K562 (cell line): ENCODE data around the gene CDH16. TPM values are rescaled to one million over a fixed set of nuclear protein-coding genes. Genes with fewer than 3 reads are reported as not detected.
A peak's percentile ranks its signal among the peaks of the same experiment; 100 is the strongest.

Experiments used
- ATAC-seq: fragments of 200-7000 bp; cut with Tn5 transposase; 3 replicates; pipeline ENCODE4 v1.9.1; 2020; ENCODE audit warnings: moderate library complexity
- BruUV-seq: library from RNA; stranded (reverse); fragments of 400-500 nt; replicated peaks from 2 replicates; lab custom pipeline; 2021; lab: Mats Ljungman, UMichigan
- CTCF ChIA-PET: fragments of 300-600 bp; formaldehyde crosslinking; extraction: SDS; loops from one replicate; lab custom pipeline; 2021; ENCODE audit warnings: low intra/inter-chr PET ratio; lab: Yijun Ruan, JAX
- POLR2A ChIA-PET: fragments of 300-600, 350-650 bp; sonication (Branson Sonifier 250); formaldehyde crosslinking; extraction: SDS; loops from one replicate; lab custom pipeline; 2021; ENCODE audit warnings: antibody characterized with exemption, inconsistent platforms; lab: Yijun Ruan, JAX
- DNase-seq, 4 experiments: peaks; one replicate each; pipeline versions ENCODE4 v3.0.0 to v3.0.0-alpha.2; 2011 to 2018; ENCODE audit warnings: low spot score in 3 of 4, mixed read lengths in 3 of 4; ENCODE audit errors: extremely low read depth in 1 of 4
- FAIRE-seq: peaks from 2 replicates; lab custom pipeline; 2011; peaks lifted over from hg19 to GRCh38; lab: Jason Lieb, UNC
- H2AFZ ChIP-seq: 2 replicates; pipeline ENCODE4 v1.6.0; 2011; ENCODE audit warnings: low read depth, low read length, control low read depth, inconsistent platforms
- H3K27ac ChIP-seq: fragments of 200-600 bp; 3 replicates; pipeline ENCODE4 v1.8.0; 2011; ENCODE audit warnings: low read depth, mild to moderate bottlenecking, control low read depth, inconsistent platforms, low read length, moderate library complexity, mixed read lengths; ENCODE audit errors: extremely low read depth
- H3K27me3 ChIP-seq, 2 experiments: fragments of 300-600 bp in 1 of 2; 2 replicates in 1 of 2; 3 replicates in 1 of 2; pipeline versions ENCODE4 v1.6.0 to v1.8.0; 2011; ENCODE audit warnings: inconsistent platforms in 2 of 2, low read length in 2 of 2, mild to moderate bottlenecking in 1 of 2, mixed read lengths in 1 of 2, moderate library complexity in 1 of 2; ENCODE audit not compliant: control insufficient read depth in 2 of 2, insufficient read depth in 2 of 2
- H3K36me3 ChIP-seq: fragments of 300-600 bp; 3 replicates; pipeline ENCODE4 v1.8.0; 2011; ENCODE audit warnings: mild to moderate bottlenecking, low read length, inconsistent platforms; ENCODE audit not compliant: control insufficient read depth, insufficient read depth
- H3K4me1 ChIP-seq, 2 experiments: fragments of 200-600 bp in 1 of 2; replicated peaks in 1 of 2; 2 replicates in 1 of 2; 3 replicates in 1 of 2; pipeline versions ENCODE4 v1.5.1 to v1.8.0; 2011; ENCODE audit warnings: inconsistent platforms in 2 of 2, low read length in 2 of 2, mild to moderate bottlenecking in 1 of 2, mixed read lengths in 1 of 2, moderate library complexity in 1 of 2; ENCODE audit not compliant: control insufficient read depth in 2 of 2, insufficient read depth in 2 of 2
- H3K4me2 ChIP-seq: 2 replicates; pipeline ENCODE4 v1.6.1; 2011; ENCODE audit warnings: low read length, control low read depth, inconsistent platforms, mixed read lengths; ENCODE audit not compliant: insufficient read depth
- H3K4me3 ChIP-seq: fragments of 200-600 bp; sonication (generic), shearing (Covaris generic); 2 replicates; pipeline ENCODE4 v1.5.1; 2016; ENCODE audit warnings: control low read depth, inconsistent platforms
- H3K79me2 ChIP-seq: fragments of 200-600 bp; 3 replicates; pipeline ENCODE4 v1.8.0; 2011; ENCODE audit warnings: low read length, inconsistent platforms; ENCODE audit not compliant: control insufficient read depth, insufficient read depth
- H3K9ac ChIP-seq, 2 experiments: 2 replicates each; pipeline versions ENCODE4 v1.6.0 to v1.6.1; 2011; ENCODE audit warnings: low read depth in 2 of 2, low read length in 2 of 2, control low read depth in 1 of 2, inconsistent platforms in 1 of 2, mild to moderate bottlenecking in 1 of 2, mixed read lengths in 1 of 2; ENCODE audit not compliant: insufficient read depth in 1 of 2
- H3K9me1 ChIP-seq: one replicate; pipeline ENCODE4 v1.6.0; 2011; ENCODE audit warnings: inconsistent platforms, mild to moderate bottlenecking, low read length, moderate library complexity; ENCODE audit not compliant: control insufficient read depth, insufficient read depth
- H3K9me3 ChIP-seq: replicated peaks from 2 replicates; pipeline ENCODE4 v1.5.1; 2011; ENCODE audit warnings: low read depth, low read length, inconsistent platforms; ENCODE audit not compliant: control insufficient read depth, insufficient read depth
- H4K20me1 ChIP-seq: replicated peaks from 2 replicates; pipeline ENCODE4 v1.6.1; 2011; ENCODE audit warnings: low read length, inconsistent platforms, mixed read lengths; ENCODE audit not compliant: control insufficient read depth, insufficient read depth
- ATF7 ChIP-seq: fragments of 450-650 bp; IDR thresholded peaks from 2 replicates; pipeline ENCODE4 v1.7.1; 2014; ENCODE audit warnings: mild to moderate bottlenecking, moderate library complexity
- CBFB ChIP-seq: sonication (generic); formaldehyde crosslinking; IDR thresholded peaks from 2 replicates; pipeline ENCODE4 v1.4.0; 2020; ENCODE audit warnings: mild to moderate bottlenecking, missing genetic modification reagents
- E2F6 ChIP-seq, 2 experiments: IDR thresholded peaks; 2 replicates each; pipeline ENCODE4 v1.6.1; 2011; ENCODE audit warnings: borderline replicate concordance in 1 of 2, control low read depth in 1 of 2, low read depth in 1 of 2, low read length in 1 of 2, mild to moderate bottlenecking in 1 of 2, mixed read lengths in 1 of 2, moderate library complexity in 1 of 2; ENCODE audit not compliant: insufficient read depth in 1 of 2, insufficient read length in 1 of 2, poor library complexity in 1 of 2, severe bottlenecking in 1 of 2; ENCODE audit errors: extremely low read depth in 1 of 2
- FOXJ2 ChIP-seq: fragments of 200-800 bp; sonication (Bioruptor generic); IDR thresholded peaks from 2 replicates; pipeline ENCODE4 v1.6.1; 2016; ENCODE audit warnings: missing genetic modification characterization, missing compliant biosample characterization
- FOXK2 ChIP-seq, 2 experiments: fragments of 450-650 bp; IDR thresholded peaks in 1 of 2; conservative IDR thresholded peaks in 1 of 2; 2 replicates each; pipeline ENCODE4 v1.6.1; 2016; ENCODE audit warnings: low read depth in 2 of 2, mild to moderate bottlenecking in 1 of 2
- GTF2F1 ChIP-seq: IDR thresholded peaks from 2 replicates; pipeline ENCODE4 v1.6.1; 2011; ENCODE audit warnings: low read depth, low read length, improper control_type of control experiment
- HDAC2 ChIP-seq: fragments of 450-650 bp; IDR thresholded peaks from 2 replicates; pipeline ENCODE4 v1.6.1; 2016; ENCODE audit warnings: mild to moderate bottlenecking
- L3MBTL2 ChIP-seq: fragments of 450-650 bp; IDR thresholded peaks from 2 replicates; pipeline ENCODE4 v1.6.1; 2016; ENCODE audit warnings: mild to moderate bottlenecking, moderate library complexity
- NCOA4 ChIP-seq: fragments of 450-650 bp; IDR thresholded peaks from 2 replicates; pipeline ENCODE4 v1.6.1; 2018; ENCODE audit warnings: mild to moderate bottlenecking; ENCODE audit not compliant: partially characterized antibody
- NFYB ChIP-seq: IDR thresholded peaks from 2 replicates; pipeline ENCODE4 v1.6.1; 2011; ENCODE audit warnings: mild to moderate bottlenecking, moderate library complexity; ENCODE audit not compliant: insufficient read length; ENCODE audit errors: extremely low read depth
- SIN3A ChIP-seq, 2 experiments: fragments of 150-350 bp in 1 of 2; IDR thresholded peaks; 2 replicates each; pipeline ENCODE4 v1.6.1; 2011 to 2016; ENCODE audit warnings: borderline replicate concordance in 2 of 2, low read depth in 2 of 2, low read length in 2 of 2, mild to moderate bottlenecking in 2 of 2, moderate library complexity in 2 of 2; ENCODE audit not compliant: control insufficient read depth in 1 of 2
- THRAP3 ChIP-seq: fragments of 450-650 bp; IDR thresholded peaks from 2 replicates; pipeline ENCODE4 v1.6.1; 2016; ENCODE audit warnings: mild to moderate bottlenecking, inconsistent platforms, borderline replicate concordance
- WGBS: fragments of 100-300 bp; shearing (Covaris generic); methylation state at CpG from one replicate; pipeline ENCODE4 v1.1.6; 2016; ENCODE audit warnings: low coverage, mixed read lengths; ENCODE audit not compliant: insufficient coverage; ENCODE audit errors: missing lambda C conversion rate; 5-methylcytosine and 5-hydroxymethylcytosine counted together
- in situ Hi-C: fragments of 300-500 bp; cut with MboI; formaldehyde crosslinking; loops from 4 replicates; pipeline ENCODE4 v1.15.0; 2018; ENCODE audit warnings: inconsistent platforms, mixed read lengths
- intact Hi-C: fragments of 100-400 bp; cut with micrococcal nuclease; formaldehyde crosslinking; loops from 2 replicates; pipeline ENCODE4 v1.14.2; 2022
- polyA plus RNA-seq, 8 experiments: library from polyadenylated mRNA; depleted of rRNA in 4 of 8; stranded (reverse) in 5 of 8; unstranded in 3 of 8; fragments of >200 nt; fragmentation: Nextera tagmentation in 2 of 8; fragmentation: Illumina TruSeq in 1 of 8; extraction: Ambion mirVana in 2 of 8; extraction: Trizol in 1 of 8; gene quantifications; 2 replicates each; pipeline versions ENCODE4 v1.2.1 to v1.2.3, GENCODE V29; 2011 to 2014; ENCODE audit warnings: inconsistent platforms in 1 of 8, missing spikeins in 1 of 8
- total RNA-seq, 7 experiments: library from RNA; depleted of rRNA in 6 of 7; stranded (reverse); fragments of >200 nt in 6 of 7; fragmentation: Illumina TruSeq in 2 of 7; extraction: Trizol in 2 of 7; gene quantifications; 2 replicates each; pipeline versions ENCODE4 v1.2.1 to v1.2.3, GENCODE V29; 2011 to 2021; ENCODE audit warnings: low replicate concordance in 1 of 7
- TF ChIP-seq, protein P1 (sequence below): fragments of 450-650 bp; IDR thresholded peaks from 2 replicates; pipeline ENCODE4 v1.6.1; 2016
- TF ChIP-seq, protein P2 (sequence below): fragments of 450-650 bp; IDR thresholded peaks from 2 replicates; pipeline ENCODE4 v1.6.1; 2016; ENCODE audit warnings: antibody characterized with exemption
- TF ChIP-seq, protein P3 (sequence below): fragments of 200-800 bp; sonication (Bioruptor generic); IDR thresholded peaks from 2 replicates; pipeline ENCODE4 v1.6.1; 2017; ENCODE audit warnings: missing genetic modification characterization, missing compliant biosample characterization

The CDH16 gene
- total and polyA plus RNA-seq, 9 of the 15 experiments (the other 6 are each of a cell fraction or from before 2014, with no cell fraction given), result not detected

DNA sequence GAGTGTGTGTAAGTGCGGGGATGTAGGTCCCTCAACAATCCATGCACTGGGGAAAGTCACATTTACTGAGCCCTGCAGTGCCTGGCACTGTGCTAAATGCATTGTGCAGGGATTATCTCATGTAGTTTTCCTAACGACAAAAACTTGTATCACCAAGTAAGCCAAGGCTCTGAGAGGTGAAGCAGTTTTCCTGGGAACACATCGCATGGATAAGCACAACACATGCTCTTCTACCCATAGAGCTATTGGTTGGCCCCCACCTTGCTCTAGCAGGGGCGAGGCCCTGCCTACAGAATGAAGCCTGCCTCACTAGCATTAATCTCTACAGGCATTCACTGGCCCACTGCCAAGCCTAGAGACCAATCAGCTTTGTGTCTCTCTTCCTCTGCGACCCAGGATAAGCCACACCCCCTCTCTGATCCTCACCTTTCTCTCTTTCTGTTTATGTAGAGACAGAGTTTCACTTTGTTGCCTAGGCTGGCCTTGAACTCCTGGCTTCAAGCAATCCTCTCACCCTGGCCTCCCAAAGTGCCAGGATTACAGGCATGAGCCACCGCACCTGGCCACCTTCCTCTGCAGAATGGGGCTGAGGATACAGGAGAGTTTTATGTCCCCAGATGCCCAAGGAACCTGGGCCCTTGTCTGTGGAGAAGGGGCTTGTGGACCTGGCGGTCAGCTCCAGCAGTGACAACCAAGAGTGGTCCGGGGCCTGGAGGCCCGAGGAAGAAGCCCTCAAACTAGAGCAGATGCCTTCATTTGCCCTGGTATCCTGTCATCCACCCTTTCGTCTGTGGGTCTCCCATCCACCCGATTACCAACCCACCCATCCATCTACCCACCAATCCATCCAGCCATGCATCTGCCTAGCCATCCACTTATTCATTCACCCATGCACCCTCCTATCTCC, 12.8 kb downstream of the CDH16 start:
- CTCF ChIA-PET, result no interaction called here
- peak overlapping the region in 1 of 2 experiments; percentile 80; a peak in 2 of 4 replicates for H3K9ac ChIP-seq
- no peaks in the 10 kb centered on the region for H3K79me2 ChIP-seq
- peak; percentile 90 to 96 (median 94) for DNase-seq
- FAIRE-seq, result peak; percentile 98
- no peaks in the 10 kb centered on the region for H3K9me1 ChIP-seq
- no peaks in the 10 kb centered on the region for H3K9me3 ChIP-seq
- no peak overlapping the region for H3K4me3 ChIP-seq
- no peaks in the 10 kb centered on the region for H3K36me3 ChIP-seq
- 38% methylated on average over 11 of the region's 11 CpGs for WGBS
- POLR2A ChIA-PET, result interaction anchor here (0.5 to 1.4 kb wide), 6 partner anchors 11 to 246 kb away, joined by 3 to 9 read pairs (median 3); partner anchors contain the start of gene CDH16
- in situ Hi-C loops (no loop called here), intact Hi-C loops (no loop called here)
- peak overlapping the region; percentile 72 for H2AFZ ChIP-seq
- no peak overlapping the region for H3K27ac ChIP-seq
- no peaks in the 10 kb centered on the region for H4K20me1 ChIP-seq
- peak; percentile 92 for ATAC-seq
- BruUV-seq, result no TSS peak
- peak overlapping the region; percentile 30 for H3K4me2 ChIP-seq
- peaks cover 22 to 50% of the 10 kb centered on the region in 2 experiments for H3K4me1 ChIP-seq
- no peaks in the 10 kb centered on the region for H3K27me3 ChIP-seq
- TF ChIP-seq HDAC2, result peak; percentile 48; the same call in 1 of the 2 replicates
- TF ChIP-seq ATF7, result peak; percentile 54; the same call in 1 of the 2 replicates
- peak; percentile 31 for TF ChIP-seq NFYB
- TF ChIP-seq, protein P1, sequence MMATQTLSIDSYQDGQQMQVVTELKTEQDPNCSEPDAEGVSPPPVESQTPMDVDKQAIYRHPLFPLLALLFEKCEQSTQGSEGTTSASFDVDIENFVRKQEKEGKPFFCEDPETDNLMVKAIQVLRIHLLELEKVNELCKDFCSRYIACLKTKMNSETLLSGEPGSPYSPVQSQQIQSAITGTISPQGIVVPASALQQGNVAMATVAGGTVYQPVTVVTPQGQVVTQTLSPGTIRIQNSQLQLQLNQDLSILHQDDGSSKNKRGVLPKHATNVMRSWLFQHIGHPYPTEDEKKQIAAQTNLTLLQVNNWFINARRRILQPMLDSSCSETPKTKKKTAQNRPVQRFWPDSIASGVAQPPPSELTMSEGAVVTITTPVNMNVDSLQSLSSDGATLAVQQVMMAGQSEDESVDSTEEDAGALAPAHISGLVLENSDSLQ, result peak; percentile 69
- no peak for TF ChIP-seq THRAP3
- no peak for TF ChIP-seq NCOA4
- TF ChIP-seq E2F6 (IDR thresholded peaks at IDR 0.05; ENCODE audit: borderline replicate concordance in 1 of 2, extremely low read depth in 1 of 2, insufficient read depth in 1 of 2, insufficient read length in 1 of 2, low read depth in 1 of 2, low read length in 1 of 2, poor library complexity in 1 of 2, severe bottlenecking in 1 of 2), result peak in 1 of 2 experiments; percentile 14
- peak in 1 of 2 experiments; percentile 50; a peak in 1 of 4 replicates for TF ChIP-seq FOXK2 (conservative IDR thresholded peaks at IDR 0.05 in 1 of 2, IDR thresholded peaks at IDR 0.05 in 1 of 2; ENCODE audit: low read depth in 2 of 2)
- no peak for TF ChIP-seq GTF2F1
- TF ChIP-seq, protein P2, sequence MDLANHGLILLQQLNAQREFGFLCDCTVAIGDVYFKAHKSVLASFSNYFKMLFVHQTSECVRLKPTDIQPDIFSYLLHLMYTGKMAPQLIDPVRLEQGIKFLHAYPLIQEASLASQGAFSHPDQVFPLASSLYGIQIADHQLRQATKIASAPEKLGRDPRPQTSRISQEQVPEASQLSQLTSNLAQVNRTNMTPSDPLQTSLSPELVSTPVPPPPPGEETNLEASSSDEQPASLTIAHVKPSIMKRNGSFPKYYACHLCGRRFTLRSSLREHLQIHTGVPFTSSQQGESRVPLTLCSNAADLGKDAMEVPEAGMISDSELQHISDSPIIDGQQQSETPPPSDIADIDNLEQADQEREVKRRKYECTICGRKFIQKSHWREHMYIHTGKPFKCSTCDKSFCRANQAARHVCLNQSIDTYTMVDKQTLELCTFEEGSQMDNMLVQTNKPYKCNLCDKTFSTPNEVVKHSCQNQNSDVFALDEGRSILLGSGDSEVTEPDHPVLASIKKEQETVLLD, result 0 out of 2 replicates have a peak, but pooled peaks have one; percentile 39
- TF ChIP-seq, protein P3, sequence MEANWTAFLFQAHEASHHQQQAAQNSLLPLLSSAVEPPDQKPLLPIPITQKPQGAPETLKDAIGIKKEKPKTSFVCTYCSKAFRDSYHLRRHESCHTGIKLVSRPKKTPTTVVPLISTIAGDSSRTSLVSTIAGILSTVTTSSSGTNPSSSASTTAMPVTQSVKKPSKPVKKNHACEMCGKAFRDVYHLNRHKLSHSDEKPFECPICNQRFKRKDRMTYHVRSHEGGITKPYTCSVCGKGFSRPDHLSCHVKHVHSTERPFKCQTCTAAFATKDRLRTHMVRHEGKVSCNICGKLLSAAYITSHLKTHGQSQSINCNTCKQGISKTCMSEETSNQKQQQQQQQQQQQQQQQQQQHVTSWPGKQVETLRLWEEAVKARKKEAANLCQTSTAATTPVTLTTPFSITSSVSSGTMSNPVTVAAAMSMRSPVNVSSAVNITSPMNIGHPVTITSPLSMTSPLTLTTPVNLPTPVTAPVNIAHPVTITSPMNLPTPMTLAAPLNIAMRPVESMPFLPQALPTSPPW (CRISPR knock-in tag), result peak; percentile 31; the same call in 1 of the 2 replicates
- no peak for TF ChIP-seq CBFB (CRISPR knock-in tag)
- TF ChIP-seq SIN3A (IDR thresholded peaks at IDR 0.05; ENCODE audit: borderline replicate concordance in 2 of 2, control insufficient read depth in 1 of 2, low read depth in 2 of 2, low read length in 2 of 2), result no peak
- peak; percentile 59; the same call in 1 of the 2 replicates for TF ChIP-seq L3MBTL2
- TF ChIP-seq FOXJ2 (tag), result peak; percentile 83
